Measurements from ENCODE around the gene GPX2.

- TF ChIP-seq POLR2AphosphoS5 (IDR thresholded peaks at IDR 0.05; ENCODE audit: low read depth, low read length) (no peak), PHF8 (conservative IDR thresholded peaks at IDR 0.05; ENCODE audit: low read depth, low read length) (no peak), GABPA (IDR thresholded peaks at IDR 0.05; ENCODE audit: borderline replicate concordance, insufficient read depth, low read length) (no peak), RNF2 (IDR thresholded peaks at IDR 0.05; ENCODE audit: borderline replicate concordance, low read depth, low read length, missing control alignments, poor library complexity, severe bottlenecking) (no peak), RAD21 (IDR thresholded peaks at IDR 0.05 in 1 of 2, conservative IDR thresholded peaks at IDR 0.05 in 1 of 2; ENCODE audit: low read depth in 2 of 2, low read length in 2 of 2) (no peak)
- TF ChIP-seq, protein P1, sequence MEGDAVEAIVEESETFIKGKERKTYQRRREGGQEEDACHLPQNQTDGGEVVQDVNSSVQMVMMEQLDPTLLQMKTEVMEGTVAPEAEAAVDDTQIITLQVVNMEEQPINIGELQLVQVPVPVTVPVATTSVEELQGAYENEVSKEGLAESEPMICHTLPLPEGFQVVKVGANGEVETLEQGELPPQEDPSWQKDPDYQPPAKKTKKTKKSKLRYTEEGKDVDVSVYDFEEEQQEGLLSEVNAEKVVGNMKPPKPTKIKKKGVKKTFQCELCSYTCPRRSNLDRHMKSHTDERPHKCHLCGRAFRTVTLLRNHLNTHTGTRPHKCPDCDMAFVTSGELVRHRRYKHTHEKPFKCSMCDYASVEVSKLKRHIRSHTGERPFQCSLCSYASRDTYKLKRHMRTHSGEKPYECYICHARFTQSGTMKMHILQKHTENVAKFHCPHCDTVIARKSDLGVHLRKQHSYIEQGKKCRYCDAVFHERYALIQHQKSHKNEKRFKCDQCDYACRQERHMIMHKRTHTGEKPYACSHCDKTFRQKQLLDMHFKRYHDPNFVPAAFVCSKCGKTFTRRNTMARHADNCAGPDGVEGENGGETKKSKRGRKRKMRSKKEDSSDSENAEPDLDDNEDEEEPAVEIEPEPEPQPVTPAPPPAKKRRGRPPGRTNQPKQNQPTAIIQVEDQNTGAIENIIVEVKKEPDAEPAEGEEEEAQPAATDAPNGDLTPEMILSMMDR (IDR thresholded peaks at IDR 0.05; ENCODE audit: control extremely low read depth in 1 of 3, insufficient read depth in 1 of 3, low read depth in 1 of 3, low read length in 3 of 3): no peak
Observed at GRCh38 chr14:64979336-64980074, 37.0 kb upstream of the GPX2 start.
